ENCODE data around the gene RNPS1. TPM values are rescaled to one million over a fixed set of nuclear protein-coding genes. Genes with fewer than 3 reads are reported as not detected.

RNPS1 gene
- total and polyA plus RNA-seq, 2 of the 4 experiments (the other 2 are of a cell fraction): 57.5 to 192 TPM

DNA sequence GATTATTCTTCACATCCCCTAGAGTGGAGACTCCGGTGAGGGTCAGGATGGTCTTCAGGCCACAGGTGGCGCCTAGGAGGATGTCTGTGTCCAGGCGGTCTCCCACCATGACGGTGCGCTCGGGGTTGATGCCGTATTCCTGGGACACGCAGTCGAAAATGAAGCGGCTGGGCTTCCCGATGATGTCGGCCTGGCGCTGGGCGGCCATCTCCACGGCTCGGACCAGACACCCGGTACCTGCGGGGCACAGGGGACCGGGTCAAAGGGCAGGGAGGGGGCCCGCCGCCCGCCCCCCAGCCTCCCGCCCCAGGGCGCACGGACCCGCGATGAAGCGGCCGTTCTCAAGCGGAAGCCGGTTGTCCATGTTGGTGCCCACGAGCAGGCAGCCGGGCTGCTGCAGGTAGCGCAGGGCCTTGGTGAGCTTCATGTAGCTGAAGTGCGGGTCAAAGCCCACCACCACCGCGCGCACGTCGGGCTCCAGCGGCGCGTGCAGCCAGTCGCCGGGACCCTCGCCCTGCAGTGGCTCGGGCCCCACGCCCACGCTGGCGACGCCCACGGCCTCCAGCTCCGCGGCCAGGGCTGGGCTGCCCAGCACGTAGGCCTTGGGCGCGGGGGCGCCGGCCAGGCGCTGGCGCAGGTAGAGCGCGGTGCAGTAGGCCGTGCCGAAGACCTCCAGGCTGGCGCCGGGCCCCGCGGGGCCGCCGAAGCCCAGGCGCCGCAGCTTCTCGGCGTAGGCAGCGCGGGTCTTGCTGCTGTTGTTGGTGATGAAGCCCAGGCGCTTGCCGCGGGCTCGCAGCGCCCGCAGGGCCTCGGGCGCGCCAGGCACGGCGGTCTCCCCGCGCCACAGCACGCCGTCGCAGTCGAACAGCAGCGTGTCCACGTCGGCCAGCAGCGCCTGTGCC is 53.9 kb downstream of the RNPS1 start:
- no peaks in the 10 kb centered on the region for H3K9me1 ChIP-seq (ENCODE audit: insufficient read depth, low read length)
- H2BK5ac ChIP-seq (ENCODE audit: low read depth, low read length, poor library complexity, severe bottlenecking): peak overlapping the region; percentile 43
- DNase-seq: no peak
- H3K4me2 ChIP-seq (ENCODE audit: low read depth, low read length): peak overlapping the region; percentile 80
- TF ChIP-seq CHD1 (IDR thresholded peaks at IDR 0.05; ENCODE audit: low read depth, low read length) (no peak), FOS (IDR thresholded peaks at IDR 0.05; ENCODE audit: low read depth, low read length) (no peak), RAD21 (IDR thresholded peaks at IDR 0.05; ENCODE audit: low read length) (no peak), RFX5 (IDR thresholded peaks at IDR 0.05; ENCODE audit: low read depth, low read length) (no peak), MAZ (IDR thresholded peaks at IDR 0.05; ENCODE audit: borderline replicate concordance, low read depth, low read length) (no peak), SMC3 (IDR thresholded peaks at IDR 0.05; ENCODE audit: low read depth, low read length) (no peak), MAFK (IDR thresholded peaks at IDR 0.05; ENCODE audit: low read depth, low read length) (no peak), RCOR1 (IDR thresholded peaks at IDR 0.05; ENCODE audit: insufficient replicate concordance, low read length) (no peak), BHLHE40 (IDR thresholded peaks at IDR 0.05; ENCODE audit: low read depth, low read length) (no peak)
- TF ChIP-seq, protein P1, sequence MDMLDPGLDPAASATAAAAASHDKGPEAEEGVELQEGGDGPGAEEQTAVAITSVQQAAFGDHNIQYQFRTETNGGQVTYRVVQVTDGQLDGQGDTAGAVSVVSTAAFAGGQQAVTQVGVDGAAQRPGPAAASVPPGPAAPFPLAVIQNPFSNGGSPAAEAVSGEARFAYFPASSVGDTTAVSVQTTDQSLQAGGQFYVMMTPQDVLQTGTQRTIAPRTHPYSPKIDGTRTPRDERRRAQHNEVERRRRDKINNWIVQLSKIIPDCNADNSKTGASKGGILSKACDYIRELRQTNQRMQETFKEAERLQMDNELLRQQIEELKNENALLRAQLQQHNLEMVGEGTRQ (IDR thresholded peaks at IDR 0.05; ENCODE audit: low read depth, low read length): no peak
- in situ Hi-C loops (cut with MboI; ENCODE audit: low sequenced_read_pairs): no loop called here
- no peak overlapping the region for H2BK15ac ChIP-seq (ENCODE audit: low read depth, low read length)
- H2BK120ac ChIP-seq (ENCODE audit: low read depth, low read length): no peak overlapping the region
- H4K8ac ChIP-seq (ENCODE audit: low read depth in 2 of 2, low read length in 2 of 2): peak overlapping the region in 1 of 2 experiments; percentile 61; a peak in 1 of 4 replicates
- dilution Hi-C loops (cut with HindIII; ENCODE audit: low sequenced_read_pairs, unreplicated experiment): no loop called here
- peak; percentile 2 for ATAC-seq (ENCODE audit: low read depth)
- H3K79me1 ChIP-seq (ENCODE audit: low read depth in 1 of 2, low read length in 2 of 2): peaks cover 14 to 30% of the 10 kb centered on the region in 2 experiments
- H3K9me3 ChIP-seq (ENCODE audit: control insufficient read depth, insufficient read depth, low read length): no peaks in the 10 kb centered on the region
- BruUV-seq (replicated peaks): no TSS peak
- no peak overlapping the region for H3K18ac ChIP-seq (ENCODE audit: low read depth, low read length)
- H3K23ac ChIP-seq (ENCODE audit: low read depth, low read length): peak overlapping the region; percentile 72
- no peak overlapping the region for H4K91ac ChIP-seq (ENCODE audit: insufficient read depth, low read depth, low read length)
- peak overlapping the region; percentile 50; the same call in 1 of the 2 replicates for H2AK5ac ChIP-seq (ENCODE audit: low read depth, low read length)
- no peak overlapping the region for H4K5ac ChIP-seq (ENCODE audit: low read depth, low read length)
- no peak overlapping the region for H2BK20ac ChIP-seq (ENCODE audit: low read depth, low read length)
- peak overlapping the region; percentile 67 for H3K4me3 ChIP-seq (ENCODE audit: insufficient read depth, low read depth, low read length)
- WGBS, 2 experiments (ENCODE audit: extremely low coverage in 2 of 2, insufficient read length in 1 of 2): 0% methylated on average over 44 of the region's 98 CpGs; no CpG with 5 or more reads in 1 of the 2 experiments
- H3K27ac ChIP-seq (ENCODE audit: insufficient read depth, low read length): peak overlapping the region; percentile 28; the same call in 1 of the 2 replicates
- no peak overlapping the region for H3K56ac ChIP-seq (ENCODE audit: extremely low read depth, insufficient read depth, low read length)
- no peaks in the 10 kb centered on the region for H3K27me3 ChIP-seq (ENCODE audit: control insufficient read depth, insufficient read depth, low read length)
- H3K14ac ChIP-seq (replicated peaks; ENCODE audit: low read depth, low read length): peak overlapping the region; percentile 6; the same call in 1 of the 2 replicates
- intact Hi-C loops (cut with micrococcal nuclease): no loop called here
- peak overlapping the region; percentile 93 for H2AK9ac ChIP-seq (replicated peaks; ENCODE audit: low read depth, low read length, poor library complexity)
- peak overlapping the region; percentile 98 for H2AFZ ChIP-seq (replicated peaks; ENCODE audit: low read length, poor library complexity)
- H3K4ac ChIP-seq (ENCODE audit: low read depth, low read length): 0 out of 2 replicates have a peak overlapping the region, but pooled peaks have one; percentile 48
- H3K36me3 ChIP-seq (ENCODE audit: control insufficient read depth, insufficient read depth, low read length): peaks cover 7% of the 10 kb centered on the region
- peak overlapping the region; percentile 65 for H3K9ac ChIP-seq (ENCODE audit: low read depth, low read length)
- CTCF ChIA-PET: interaction anchor here (0.8 kb wide), 1 partner anchor 291 kb away, joined by 3 read pairs; no protein-coding TSS in a partner anchor
- POLR2A ChIA-PET (ENCODE audit: unreplicated experiment): interaction anchor here (0.6 kb wide), 1 partner anchor 33 kb away, joined by 3 read pairs; no protein-coding TSS in a partner anchor
- peaks cover 7% of the 10 kb centered on the region for H3K4me1 ChIP-seq (ENCODE audit: control insufficient read depth, insufficient read depth, low read length)
- peaks cover 12% of the 10 kb centered on the region for H4K20me1 ChIP-seq (ENCODE audit: insufficient read depth, low read length)

Measured in IMR-90 (cell line).